GM12875 (cell line): ENCODE results near the gene ACTR3.

Source experiments
- H3K4me3 ChIP-seq: one replicate; pipeline ENCODE4 v1.5.1; 2011; ENCODE audit warnings: low read depth, low read length, control low read depth
- TF ChIP-seq, protein P1 (sequence below): IDR thresholded peaks from 2 replicates; pipeline ENCODE4 v1.5.1; 2011; ENCODE audit warnings: low read depth, mild to moderate bottlenecking, control low read depth, inconsistent platforms, low read length, moderate library complexity, borderline replicate concordance; ENCODE audit not compliant: insufficient read depth

The ACTR3 gene

DNA sequence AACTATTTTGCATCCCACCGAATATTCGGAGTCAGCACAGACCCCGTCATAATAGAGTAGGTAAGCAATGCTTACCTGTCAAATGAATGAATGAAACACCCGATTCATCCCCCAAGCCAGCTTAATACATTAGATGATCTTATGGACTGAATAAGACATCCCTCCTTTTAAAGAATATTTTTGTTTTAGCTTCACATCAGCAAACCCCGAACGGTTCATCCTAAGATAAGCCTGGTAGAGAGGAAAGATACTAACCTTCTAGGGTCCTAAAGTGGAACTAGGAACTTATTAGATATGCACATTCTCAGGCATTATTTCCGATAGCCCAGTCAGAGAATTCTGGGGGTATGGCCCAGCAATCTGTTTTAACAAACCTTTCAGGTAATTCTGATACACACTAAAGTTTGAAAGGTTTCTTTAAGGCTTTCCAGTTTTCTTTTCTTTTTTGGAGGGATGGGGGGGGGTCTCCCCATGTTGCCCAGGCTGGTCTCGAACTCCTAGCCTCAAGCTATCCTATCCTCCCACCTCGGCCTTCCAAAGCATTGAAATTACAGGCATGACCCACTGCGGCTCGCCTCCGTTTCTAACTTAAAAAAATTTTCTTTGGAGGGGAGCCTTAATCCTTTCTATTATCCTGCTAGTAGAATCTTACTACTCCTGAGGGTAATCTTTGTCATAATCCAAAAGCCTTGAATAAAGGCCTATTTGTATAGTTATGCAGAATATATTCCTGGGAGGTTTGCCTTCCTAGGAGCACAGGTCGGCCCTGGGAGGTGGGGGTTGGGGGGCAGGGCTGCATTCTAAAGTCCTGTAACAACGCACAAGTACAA is 1.0 kb upstream of the ACTR3 start:
- peak overlapping the region; percentile 53 for H3K4me3 ChIP-seq
- TF ChIP-seq, protein P1, sequence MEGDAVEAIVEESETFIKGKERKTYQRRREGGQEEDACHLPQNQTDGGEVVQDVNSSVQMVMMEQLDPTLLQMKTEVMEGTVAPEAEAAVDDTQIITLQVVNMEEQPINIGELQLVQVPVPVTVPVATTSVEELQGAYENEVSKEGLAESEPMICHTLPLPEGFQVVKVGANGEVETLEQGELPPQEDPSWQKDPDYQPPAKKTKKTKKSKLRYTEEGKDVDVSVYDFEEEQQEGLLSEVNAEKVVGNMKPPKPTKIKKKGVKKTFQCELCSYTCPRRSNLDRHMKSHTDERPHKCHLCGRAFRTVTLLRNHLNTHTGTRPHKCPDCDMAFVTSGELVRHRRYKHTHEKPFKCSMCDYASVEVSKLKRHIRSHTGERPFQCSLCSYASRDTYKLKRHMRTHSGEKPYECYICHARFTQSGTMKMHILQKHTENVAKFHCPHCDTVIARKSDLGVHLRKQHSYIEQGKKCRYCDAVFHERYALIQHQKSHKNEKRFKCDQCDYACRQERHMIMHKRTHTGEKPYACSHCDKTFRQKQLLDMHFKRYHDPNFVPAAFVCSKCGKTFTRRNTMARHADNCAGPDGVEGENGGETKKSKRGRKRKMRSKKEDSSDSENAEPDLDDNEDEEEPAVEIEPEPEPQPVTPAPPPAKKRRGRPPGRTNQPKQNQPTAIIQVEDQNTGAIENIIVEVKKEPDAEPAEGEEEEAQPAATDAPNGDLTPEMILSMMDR: no peak

DNA sequence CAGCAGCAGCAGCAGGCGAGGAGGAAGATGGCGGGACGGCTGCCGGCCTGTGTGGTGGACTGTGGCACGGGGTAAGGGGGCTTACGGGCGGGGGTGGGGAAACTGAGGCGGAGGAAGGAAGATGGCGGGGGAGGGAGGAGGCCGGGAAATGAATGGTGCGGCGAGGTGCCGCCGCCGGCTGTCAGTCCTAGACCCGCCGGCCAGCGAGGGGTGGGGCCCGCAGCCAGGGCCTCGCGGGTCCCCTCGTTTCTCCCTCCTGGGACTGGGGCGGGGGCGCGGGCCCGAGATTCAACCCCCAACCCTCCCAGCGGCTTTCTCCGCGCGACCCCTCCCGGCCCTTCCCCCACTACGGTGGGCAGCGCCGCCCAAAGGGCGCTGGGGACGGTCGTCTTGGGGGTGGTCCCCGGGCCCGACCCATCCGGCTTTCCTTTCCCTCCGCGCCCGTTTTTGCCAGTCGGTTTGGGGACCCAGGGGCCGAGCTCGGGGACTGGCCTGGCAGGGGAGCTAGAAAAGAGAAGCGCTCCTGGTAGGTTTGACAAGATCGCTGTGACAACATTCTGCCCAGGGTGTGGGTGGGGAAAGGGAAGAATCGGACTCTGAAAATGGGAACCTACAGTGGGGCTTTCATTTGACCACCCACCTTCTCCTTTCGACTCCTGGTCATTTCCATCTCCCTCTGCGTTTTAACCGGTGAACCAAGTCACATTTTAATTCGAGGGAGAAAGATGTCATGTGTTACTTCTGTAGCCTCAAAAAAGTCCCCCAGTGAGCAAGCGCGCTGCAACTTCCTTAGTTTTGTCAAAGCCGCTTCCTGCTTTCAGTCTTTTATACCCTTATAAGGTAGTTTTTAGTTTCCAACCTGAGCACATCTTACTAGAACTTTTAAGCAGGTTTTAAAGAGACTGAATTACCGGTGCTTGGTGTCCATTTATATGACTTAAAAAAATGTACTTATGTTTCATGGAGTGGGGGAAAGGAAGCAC is 655 bp downstream of the ACTR3 start:
- TF ChIP-seq, protein P1: no peak
- H3K4me3 ChIP-seq: peak overlapping the region; percentile 86

DNA sequence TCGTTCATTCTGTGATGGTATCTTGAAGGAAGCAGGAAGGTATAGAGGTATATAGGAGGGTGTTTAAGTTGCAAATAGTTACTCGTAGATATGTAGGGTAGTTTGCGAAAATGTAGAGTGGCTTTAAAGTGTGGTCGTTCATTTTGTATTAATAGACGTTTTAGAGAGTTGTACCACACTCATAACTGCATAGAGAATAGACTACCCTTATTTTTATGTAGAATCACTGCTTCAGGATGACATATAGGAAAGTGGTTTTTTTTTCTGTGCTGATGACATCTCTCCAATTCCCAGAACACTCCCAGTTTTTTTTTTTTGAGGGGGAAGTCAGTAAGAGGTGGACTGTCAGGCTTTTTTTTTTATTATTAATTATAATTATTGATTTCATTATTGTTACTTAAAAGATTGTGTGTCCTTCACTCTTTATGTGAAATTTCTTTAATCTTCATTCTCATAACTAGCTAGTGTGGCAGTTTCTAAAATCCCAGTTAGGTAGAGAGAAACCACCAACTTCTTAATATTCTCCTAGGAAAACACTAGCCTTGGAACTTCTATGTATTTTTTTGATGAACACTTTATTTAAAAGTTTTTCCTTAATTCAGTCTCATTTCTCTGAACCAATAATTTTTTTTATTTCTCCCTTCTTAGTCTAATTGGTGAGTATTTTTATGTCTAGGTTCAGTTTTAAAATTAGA is 1.5 kb downstream of the ACTR3 start:
- TF ChIP-seq, protein P1: no peak
- peak overlapping the region; percentile 86 for H3K4me3 ChIP-seq

DNA sequence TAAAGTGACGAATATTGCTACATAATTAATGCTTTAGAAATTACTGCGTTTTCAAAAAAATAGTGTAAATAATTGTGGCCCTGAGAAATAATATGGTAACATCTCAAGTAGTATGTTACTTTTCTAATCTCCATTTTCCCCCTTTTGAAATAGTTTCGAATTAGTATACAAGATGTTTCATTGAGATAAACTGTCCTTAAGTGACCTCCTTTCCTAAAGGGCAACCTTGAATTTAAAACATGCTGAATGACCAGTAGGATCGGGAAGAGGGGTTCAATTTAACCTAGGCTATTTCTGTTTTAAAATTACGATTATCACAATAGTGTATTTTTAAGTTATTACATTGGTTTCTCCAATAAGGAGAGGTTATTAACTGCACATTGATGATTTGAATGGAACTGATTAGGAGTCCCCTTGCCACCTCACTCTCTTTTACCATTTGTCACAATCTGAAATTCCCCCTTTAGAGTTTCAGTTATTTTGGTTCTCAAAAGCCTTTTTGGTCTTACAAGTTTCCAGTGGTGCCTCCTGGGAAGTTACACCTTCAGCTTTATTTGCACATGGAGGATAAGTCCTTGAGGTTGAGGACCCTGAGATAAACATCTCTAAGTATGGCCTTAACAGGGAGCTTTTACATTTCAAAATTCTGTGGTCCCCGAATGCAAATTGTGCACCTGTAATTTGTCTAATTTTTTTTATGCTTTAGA is 2.3 kb downstream of the ACTR3 start:
- TF ChIP-seq, protein P1: no peak
- peak overlapping the region; percentile 5 for H3K4me3 ChIP-seq

DNA sequence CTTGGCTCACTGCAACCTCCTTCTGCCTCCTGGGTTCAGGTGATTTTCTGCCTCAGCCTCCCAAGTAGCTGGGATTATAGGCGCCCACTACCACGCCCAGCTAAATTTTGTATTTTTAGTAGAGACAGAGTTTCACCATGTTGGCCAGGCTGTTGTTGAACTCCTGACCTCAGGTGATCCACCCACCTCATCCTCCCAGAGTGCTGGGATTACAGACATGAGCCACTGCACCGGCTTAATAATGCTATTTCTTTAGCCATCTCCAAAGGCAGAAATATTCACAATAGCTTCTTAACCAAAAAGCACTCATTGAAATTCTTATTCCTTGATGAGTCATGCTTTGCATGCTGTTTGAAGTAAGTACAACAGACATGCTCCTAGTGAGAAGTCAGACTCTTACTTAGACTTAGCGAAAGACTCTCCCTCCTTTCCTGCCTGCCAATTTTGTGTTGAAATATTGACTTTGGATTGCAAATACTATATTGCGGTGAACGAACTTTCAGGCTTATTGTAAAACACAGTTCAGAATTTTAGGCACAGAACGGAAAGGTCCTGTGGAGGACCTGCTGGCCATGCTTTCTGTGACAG is 4.4 kb downstream of the ACTR3 start:
- H3K4me3 ChIP-seq: peak overlapping the region; percentile 13
- TF ChIP-seq, protein P1: no peak

DNA sequence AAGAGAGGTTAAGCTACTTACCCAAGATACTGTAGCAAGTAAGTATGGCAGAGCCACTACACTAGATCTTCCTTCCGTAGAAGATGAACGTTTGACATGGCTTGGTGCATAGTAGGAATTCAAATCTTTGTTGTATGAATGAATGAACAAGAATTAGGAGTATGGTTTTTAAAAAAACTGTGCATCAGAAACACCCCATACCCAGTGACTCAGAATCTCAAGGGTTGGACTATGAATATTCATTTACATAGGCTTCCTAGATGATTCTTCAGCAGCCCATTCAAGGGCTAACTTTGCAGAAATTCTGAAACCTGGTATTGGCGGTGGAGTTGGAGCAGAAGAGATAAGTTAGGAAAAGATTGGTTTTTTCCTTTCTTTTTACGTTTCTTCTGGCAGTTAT is 5.4 kb downstream of the ACTR3 start:
- TF ChIP-seq, protein P1: no peak
- H3K4me3 ChIP-seq: no peak overlapping the region
